WI38 (cell line): Measurements from ENCODE around the gene FGF11.

Experiments
- H3K4me3 ChIP-seq: 2 replicates; pipeline ENCODE4 v1.5.1; 2011; ENCODE audit warnings: low read depth, mild to moderate bottlenecking, control low read depth, low read length
- TF ChIP-seq, protein P1 (sequence below): IDR thresholded peaks from 2 replicates; pipeline ENCODE4 v1.5.1; 2012; ENCODE audit warnings: low read depth, mild to moderate bottlenecking, control low read depth, low read length

Gene FGF11

DNA sequence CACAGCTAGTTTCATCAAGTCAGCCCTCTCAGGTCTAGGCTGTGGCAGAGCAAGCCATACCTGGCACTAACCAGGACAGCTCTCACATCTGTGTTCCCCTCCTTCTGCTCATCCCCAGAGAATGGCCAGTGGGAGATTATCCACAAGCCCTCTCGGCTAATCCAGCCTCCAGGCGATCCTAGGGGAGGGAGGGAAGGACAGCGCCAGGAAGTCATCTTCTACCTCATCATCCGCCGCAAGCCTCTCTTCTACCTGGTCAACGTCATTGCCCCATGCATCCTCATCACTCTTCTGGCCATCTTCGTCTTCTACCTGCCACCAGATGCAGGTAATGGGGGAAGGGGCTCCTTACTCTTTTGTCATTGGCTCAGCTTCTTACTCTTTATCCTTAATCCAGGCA is 9.1 kb downstream of the FGF11 start:
- TF ChIP-seq, protein P1, sequence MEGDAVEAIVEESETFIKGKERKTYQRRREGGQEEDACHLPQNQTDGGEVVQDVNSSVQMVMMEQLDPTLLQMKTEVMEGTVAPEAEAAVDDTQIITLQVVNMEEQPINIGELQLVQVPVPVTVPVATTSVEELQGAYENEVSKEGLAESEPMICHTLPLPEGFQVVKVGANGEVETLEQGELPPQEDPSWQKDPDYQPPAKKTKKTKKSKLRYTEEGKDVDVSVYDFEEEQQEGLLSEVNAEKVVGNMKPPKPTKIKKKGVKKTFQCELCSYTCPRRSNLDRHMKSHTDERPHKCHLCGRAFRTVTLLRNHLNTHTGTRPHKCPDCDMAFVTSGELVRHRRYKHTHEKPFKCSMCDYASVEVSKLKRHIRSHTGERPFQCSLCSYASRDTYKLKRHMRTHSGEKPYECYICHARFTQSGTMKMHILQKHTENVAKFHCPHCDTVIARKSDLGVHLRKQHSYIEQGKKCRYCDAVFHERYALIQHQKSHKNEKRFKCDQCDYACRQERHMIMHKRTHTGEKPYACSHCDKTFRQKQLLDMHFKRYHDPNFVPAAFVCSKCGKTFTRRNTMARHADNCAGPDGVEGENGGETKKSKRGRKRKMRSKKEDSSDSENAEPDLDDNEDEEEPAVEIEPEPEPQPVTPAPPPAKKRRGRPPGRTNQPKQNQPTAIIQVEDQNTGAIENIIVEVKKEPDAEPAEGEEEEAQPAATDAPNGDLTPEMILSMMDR, result no peak
- H3K4me3 ChIP-seq, result no peak overlapping the region

DNA sequence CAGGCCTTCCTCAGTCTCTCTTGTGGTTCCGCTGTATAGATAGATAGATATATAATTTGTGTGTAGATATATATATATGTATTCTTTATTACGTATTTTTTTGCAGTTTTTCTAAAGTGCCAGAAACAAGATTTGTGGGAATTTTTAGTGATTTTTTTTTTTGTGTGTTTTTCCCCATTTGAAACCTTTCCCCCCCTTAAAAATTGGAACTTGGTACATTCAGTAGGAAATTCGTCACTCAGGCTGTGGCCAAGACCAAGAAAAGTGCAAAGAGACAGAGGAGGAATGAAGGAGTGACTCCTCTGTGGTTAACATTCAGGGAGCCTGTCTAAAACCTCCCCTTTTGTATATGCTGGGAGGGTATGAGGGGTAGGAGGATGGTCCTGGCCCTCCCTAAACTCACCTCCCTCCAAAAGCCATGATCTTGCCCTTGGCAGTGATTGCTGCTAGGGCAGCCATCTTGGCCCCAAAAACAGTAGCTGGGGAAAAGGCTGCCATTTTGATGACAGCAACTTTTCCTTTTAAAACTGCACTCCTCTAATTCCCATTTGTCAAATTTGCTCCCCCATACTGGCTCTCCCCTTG is 20.7 kb downstream of the FGF11 start:
- TF ChIP-seq, protein P1, result no peak
- H3K4me3 ChIP-seq, result no peak overlapping the region

DNA sequence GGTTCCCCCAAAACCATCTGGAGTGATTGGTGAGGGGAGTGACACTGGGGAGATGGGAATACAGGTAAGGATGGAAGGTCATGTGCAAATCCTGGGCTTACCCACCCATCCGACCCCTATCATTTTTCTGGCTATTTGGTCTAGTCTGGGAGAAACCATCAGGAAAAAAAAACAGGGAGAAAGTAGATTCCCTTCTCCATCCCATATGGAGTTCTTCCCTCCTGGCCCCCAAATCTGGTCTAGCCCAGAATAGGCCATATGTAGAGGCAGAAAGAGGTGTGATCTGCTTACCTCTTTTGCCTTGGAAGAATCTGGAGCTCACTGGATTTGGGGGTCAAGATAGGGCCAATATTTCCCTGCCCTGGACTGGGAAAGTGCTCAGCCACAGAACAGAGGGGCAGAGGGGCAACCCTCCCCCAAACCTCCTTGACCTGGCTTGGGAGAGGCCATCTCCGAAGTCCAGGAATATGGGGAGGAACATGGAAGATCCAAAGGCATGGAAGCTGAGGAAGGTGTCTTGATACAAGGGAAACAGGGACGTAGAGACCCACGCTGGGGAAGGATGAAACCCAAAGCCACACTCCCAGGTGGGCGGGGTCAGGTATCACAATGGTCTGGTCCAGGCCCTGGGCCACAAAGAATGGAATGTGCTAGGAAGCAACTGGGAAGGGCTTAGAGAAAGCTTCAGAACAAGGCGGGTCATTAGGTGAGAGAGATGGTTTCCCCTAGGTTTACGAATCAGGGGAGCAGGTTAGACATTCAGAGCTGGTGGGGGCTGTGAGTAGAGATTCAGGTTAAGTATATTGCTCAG is 21.7 kb downstream of the FGF11 start:
- TF ChIP-seq, protein P1, result no peak
- no peak overlapping the region for H3K4me3 ChIP-seq

DNA sequence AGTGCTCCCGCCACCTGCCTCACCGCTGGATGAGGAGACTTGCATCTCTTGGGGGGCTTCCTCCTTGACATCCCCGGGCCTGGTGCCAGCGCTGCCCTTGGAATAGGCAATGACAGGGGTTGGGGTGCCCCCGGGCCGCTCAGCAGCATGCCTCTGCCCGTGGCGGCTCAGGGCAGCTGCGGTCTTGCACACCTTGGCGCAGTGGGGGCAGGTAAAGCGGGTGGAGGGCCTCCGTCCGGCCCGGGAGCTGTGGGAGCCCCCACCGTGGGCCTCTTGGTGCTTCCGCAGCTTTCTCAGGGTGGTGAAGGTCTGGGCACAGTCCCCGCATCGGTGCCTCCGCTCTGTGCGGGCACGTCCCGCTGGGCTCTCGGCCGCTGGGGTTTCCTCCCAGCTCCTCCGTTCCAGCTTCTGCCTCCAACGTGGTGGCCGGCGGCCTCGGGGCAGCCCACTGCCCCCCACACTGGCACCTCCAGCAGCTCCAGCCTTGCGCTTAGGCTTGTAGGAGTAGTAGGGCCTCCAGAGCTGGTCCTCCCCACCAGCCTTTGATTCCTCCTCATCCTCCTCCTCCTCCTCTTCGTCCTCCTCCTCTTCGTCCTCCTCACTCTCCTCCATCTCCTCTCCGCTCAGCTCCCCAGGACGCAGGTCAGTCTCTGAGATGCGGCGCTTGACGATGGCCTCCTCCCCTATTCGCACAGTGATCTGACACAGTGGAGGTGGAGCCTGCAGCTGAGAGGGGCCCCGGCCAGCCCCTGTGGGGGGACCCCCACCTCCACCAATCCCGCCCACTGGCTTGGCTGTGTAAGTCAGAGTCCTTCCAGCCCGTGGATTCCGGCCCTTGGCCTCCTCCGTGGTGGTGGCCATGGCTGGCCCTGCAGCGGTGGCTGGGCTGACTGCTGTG is 23.4 kb downstream of the FGF11 start:
- TF ChIP-seq, protein P1, result no peak
- no peak overlapping the region for H3K4me3 ChIP-seq

DNA sequence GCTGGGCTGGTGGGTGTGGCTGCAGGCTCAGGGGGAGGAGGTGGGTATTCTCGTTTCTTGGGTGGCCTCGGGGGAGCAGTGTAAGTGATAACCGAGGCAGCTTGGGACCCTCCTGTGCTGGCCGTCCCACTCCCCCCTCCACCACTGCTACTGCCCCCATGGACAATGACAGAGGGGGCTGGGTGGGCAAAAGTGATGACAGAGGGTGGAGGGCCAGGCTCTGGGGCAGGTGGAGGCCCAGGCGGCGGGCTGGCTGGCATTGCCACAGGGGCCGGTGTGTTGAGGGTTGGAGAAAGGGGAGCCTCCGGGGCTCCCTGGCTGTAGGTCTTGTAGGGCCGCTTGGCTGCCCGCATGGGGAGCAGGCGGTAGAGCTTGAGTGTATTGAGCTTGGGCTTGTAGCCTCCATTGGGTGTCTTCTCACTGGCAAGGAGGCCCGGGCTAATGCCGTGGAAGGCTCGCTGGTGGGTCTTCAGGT is 24.1 kb downstream of the FGF11 start:
- H3K4me3 ChIP-seq, result no peak overlapping the region
- TF ChIP-seq, protein P1, result no peak

DNA sequence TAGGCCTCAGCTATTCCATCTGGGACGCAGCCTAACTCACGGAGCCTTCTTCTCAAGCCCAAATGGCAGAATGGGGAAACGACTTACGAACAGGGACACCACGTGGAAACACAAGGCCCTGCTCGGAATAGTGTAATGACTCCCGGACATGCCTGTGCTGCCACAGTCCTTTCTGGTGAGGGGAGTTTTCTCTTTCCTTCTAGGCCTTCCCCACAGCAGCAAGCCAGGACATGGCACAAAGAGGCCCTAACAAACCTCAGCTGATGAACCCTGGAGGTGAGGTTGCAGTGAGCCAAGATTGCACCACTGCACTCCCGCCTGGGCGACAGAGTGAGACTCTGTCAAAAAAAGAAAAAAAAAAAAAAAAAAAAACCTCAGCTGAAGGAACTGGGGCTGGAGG is 24.8 kb downstream of the FGF11 start:
- TF ChIP-seq, protein P1, result no peak
- H3K4me3 ChIP-seq, result no peak overlapping the region
